D721Med (cell line): Measurements from ENCODE around the gene SHISA3.
"Not testable (repeated sequence)": the region's sequence is repeated elsewhere in the genome, so short reads cannot be mapped to it uniquely, and the experiment has no call there.

Experiments used
- DNase-seq: peaks from one replicate; pipeline ENCODE4 v3.0.0; 2011; ENCODE audit warnings: low spot score; ENCODE audit not compliant: insufficient read length
- FAIRE-seq: peaks from 2 replicates; lab custom pipeline; 2011; peaks lifted over from hg19 to GRCh38; lab: Jason Lieb, UNC
- CTCF ChIP-seq: IDR thresholded peaks from 2 replicates; pipeline ENCODE4 v1.5.1; 2012; ENCODE audit warnings: mild to moderate bottlenecking, control low read depth; ENCODE audit not compliant: insufficient read depth; ENCODE audit errors: missing control alignments

The SHISA3 gene

GRCh38 chr4:42369489-42369888, 27.8 kb upstream of the SHISA3 start:
- DNase-seq (no peak), FAIRE-seq (no peak)
- no peak for TF ChIP-seq CTCF

DNA sequence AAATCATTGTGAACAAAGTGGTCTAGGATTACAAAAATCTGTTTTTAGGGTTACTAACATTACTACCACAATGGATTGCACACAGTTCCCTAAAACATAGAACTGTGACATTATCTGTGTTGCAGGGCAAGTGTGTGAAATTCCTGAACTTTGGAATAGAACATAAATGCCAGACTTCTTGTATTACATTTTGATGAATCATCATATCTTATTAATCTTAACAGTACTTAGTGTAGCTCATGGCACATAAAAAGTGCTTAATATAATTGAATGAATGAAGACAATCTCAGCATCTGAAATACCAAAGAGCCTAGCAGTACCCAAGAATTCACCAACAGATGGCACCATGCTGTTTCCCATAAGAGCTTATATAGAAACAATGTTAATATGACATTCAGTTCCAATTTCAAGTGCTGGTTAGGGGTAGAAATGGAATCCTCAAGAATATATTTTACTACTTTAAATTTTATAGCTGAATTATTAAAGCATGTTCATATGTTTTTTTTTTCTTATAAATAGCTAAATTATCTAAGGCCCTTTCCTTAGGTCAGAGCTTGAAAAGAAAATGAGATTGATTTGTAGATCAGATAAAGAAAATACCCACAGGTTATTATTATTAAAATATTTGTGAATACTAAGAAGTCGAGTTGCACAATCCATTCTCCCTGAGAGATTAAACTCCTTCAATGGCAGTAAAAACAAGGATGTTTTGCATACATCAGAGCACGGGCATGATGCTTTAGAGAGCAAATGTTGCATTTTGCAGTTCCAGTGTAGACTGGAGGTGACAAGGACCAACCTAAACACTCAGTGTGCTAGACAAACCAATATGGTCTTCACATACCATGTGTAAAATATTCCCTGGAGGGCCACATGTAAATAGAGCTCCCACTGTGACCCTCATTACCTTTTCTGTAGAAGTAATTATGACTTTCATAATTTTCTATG, 25.7 kb upstream of the SHISA3 start:
- FAIRE-seq = peak; percentile 16

DNA sequence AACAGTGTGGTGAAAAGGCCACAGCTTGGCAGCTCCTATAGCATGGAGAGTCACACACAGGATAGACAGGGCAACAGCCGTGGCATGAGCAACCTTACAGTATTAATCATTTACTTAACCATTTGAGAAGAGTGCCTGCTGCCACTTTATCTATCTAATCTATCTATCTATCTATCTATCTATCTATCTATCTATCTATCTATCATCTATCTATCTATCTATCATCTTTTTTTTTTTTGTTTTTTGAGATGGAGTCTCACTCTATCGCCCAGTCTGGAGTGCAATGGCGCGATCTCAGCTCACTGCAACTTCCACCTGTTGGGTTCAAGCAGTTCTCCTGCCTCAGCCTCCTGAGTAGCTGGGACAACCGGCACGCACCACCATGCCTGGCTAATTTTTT, 25.0 kb upstream of the SHISA3 start:
- FAIRE-seq, DNase-seq: not testable (repeated sequence)

More for the DNA sequence above, 25.7 kb upstream of the SHISA3 start:
- peak; percentile 25 for DNase-seq
- TF ChIP-seq CTCF = peak; percentile 72

DNA sequence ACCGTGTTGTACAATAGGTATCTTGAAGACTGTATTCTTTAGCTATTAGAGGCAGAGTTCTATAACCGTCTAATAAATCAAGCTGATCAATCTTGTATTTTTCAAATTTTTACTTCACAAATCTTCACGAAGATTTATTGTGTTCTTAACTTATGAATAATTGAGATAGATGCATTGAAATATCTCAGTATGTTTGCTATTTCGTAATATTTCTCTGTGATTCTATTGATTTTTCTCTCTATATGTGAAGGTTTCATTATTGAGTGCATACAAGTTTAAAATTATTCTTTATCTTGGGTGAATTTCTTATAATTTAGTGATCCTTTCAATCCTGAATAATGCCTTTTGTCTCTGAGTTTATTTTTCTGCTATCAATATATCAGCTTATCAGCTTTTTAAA, 19.8 kb upstream of the SHISA3 start:
- DNase-seq (no peak), FAIRE-seq (no peak)

GRCh38 chr4:42381666-42382065, 15.6 kb upstream of the SHISA3 start:
- TF ChIP-seq CTCF = no peak
- DNase-seq (no peak), FAIRE-seq (no peak)

More for the DNA sequence above, 19.8 kb upstream of the SHISA3 start:
- no peak for TF ChIP-seq CTCF

DNA sequence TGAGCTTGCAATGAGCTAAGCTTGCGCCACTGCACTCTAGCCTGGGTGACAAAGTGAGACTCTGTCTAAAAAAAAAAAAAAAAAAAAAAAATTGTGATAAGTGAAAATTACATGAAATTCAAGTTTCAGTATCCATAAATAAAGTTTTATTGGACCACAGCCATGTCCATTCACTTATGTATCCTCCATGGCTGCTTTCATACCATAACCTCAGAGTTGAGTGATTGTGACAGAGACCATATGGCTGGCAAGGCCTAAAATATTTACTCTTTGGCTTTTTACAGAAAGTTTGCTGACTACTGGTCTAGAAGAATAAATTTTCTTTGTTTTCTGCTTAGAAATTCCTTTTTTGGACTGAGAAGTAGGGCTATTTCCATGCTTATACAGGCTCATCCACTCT, 11.8 kb upstream of the SHISA3 start:
- no peak for FAIRE-seq
- DNase-seq = no peak
- no peak for TF ChIP-seq CTCF

DNA sequence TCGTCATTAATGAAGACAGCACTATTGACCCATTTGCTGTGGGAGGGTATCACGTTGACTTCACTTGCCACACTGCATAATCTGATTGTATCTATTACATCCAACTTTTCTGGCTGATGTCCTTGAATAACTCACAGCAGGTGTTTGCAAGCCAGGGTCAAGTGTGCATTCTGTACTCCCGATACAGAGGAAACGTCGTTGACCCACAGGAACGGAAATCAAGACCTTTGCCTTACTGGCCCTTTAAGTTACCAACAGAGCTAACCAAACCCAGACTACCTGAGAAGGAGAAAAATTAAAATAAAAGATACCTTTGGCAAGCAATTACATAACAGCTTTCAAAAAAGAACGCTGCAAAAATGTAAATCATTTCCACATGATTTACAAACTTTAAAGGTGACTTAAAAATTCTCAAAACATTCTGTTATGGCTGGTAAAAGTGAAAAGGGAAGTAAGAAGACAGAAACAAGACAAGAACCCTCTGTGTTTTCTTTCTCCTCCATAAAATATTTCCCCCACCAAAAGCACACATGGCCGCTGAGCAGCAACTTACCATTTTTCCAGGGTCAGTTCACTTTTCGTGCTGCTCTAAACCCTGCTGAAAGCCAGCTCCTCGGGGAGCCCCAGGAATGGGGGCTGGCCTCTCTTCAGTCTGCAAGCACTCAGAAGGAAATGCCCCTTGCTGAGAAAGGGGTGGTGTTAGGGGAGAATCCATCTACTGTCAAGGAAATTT, 6.5 kb upstream of the SHISA3 start:
- FAIRE-seq = no peak
- TF ChIP-seq CTCF = no peak
- no peak for DNase-seq
